Mesenchymal stem cell (in vitro differentiated cells and primary cell): ENCODE measurements around the gene CLIP2.
"Not testable (repeated sequence)": the region's sequence is repeated elsewhere in the genome, so short reads cannot be mapped to it uniquely, and the experiment has no call there.

ENCODE experiments used
- DNase-seq: peaks from one replicate; pipeline ENCODE4 v3.0.0-alpha.2; 2013
- H2AFZ ChIP-seq: one replicate; pipeline ENCODE4 v1.6.1; 2013; ENCODE audit warnings: low read depth, mild to moderate bottlenecking, control low read depth, inconsistent platforms, low read length, moderate library complexity
- H2AK5ac ChIP-seq: 2 replicates; pipeline ENCODE4 v1.6.1; 2013; ENCODE audit warnings: low read length, moderate library complexity, mild to moderate bottlenecking, inconsistent platforms; ENCODE audit not compliant: severe bottlenecking
- H2BK120ac ChIP-seq: one replicate; pipeline ENCODE4 v1.6.1; 2013; ENCODE audit warnings: low read depth, mild to moderate bottlenecking, inconsistent platforms, low read length, moderate library complexity
- H2BK12ac ChIP-seq, 2 experiments: one replicate each; pipeline ENCODE4 v1.6.1; 2013; ENCODE audit warnings: inconsistent platforms in 2 of 2, low read length in 2 of 2, mild to moderate bottlenecking in 2 of 2, moderate library complexity in 2 of 2, control low read depth in 1 of 2
- H2BK15ac ChIP-seq: one replicate; pipeline ENCODE4 v1.6.1; 2013; ENCODE audit warnings: mild to moderate bottlenecking, low read depth, inconsistent platforms; ENCODE audit not compliant: poor library complexity, severe bottlenecking
- H2BK5ac ChIP-seq: 2 replicates; pipeline ENCODE4 v1.6.1; 2013; ENCODE audit warnings: low read depth, mild to moderate bottlenecking, low read length, control low read depth, inconsistent platforms; ENCODE audit not compliant: poor library complexity, severe bottlenecking
- H3K14ac ChIP-seq, 2 experiments: one replicate each; pipeline ENCODE4 v1.6.1; 2013; ENCODE audit warnings: inconsistent platforms in 2 of 2, low read length in 2 of 2, control low read depth in 1 of 2, mild to moderate bottlenecking in 1 of 2, moderate library complexity in 1 of 2
- H3K18ac ChIP-seq, 2 experiments: one replicate each; pipeline ENCODE4 v1.6.1; 2013; ENCODE audit warnings: inconsistent platforms in 2 of 2, low read length in 2 of 2, control low read depth in 1 of 2, low read depth in 1 of 2, mild to moderate bottlenecking in 1 of 2
- H3K23ac ChIP-seq, 2 experiments: one replicate each; pipeline ENCODE4 v1.6.1; 2013; ENCODE audit warnings: inconsistent platforms in 2 of 2, low read length in 2 of 2, mild to moderate bottlenecking in 2 of 2, moderate library complexity in 2 of 2, control low read depth in 1 of 2
- H3K27ac ChIP-seq: 2 replicates; pipeline ENCODE4 v1.5.1; 2013; ENCODE audit warnings: mild to moderate bottlenecking, moderate library complexity, low read length, control low read depth, inconsistent platforms; ENCODE audit not compliant: poor library complexity, severe bottlenecking
- H3K27me3 ChIP-seq, 2 experiments: 2 replicates each; pipeline versions ENCODE4 v1.6.1 to v1.7.0; 2013; ENCODE audit warnings: low read length in 2 of 2, mild to moderate bottlenecking in 2 of 2, moderate library complexity in 2 of 2, control low read depth in 1 of 2, inconsistent platforms in 1 of 2; ENCODE audit not compliant: control insufficient read depth in 1 of 2, insufficient read depth in 1 of 2
- H3K36me3 ChIP-seq, 2 experiments: 2 replicates each; pipeline versions ENCODE4 v1.6.1 to v1.7.0; 2013; ENCODE audit warnings: low read length in 2 of 2, control low read depth in 1 of 2, inconsistent platforms in 1 of 2, low read depth in 1 of 2, mild to moderate bottlenecking in 1 of 2; ENCODE audit not compliant: insufficient read depth in 2 of 2, control insufficient read depth in 1 of 2
- H3K4ac ChIP-seq, 2 experiments: one replicate each; pipeline ENCODE4 v1.6.1; 2013; ENCODE audit warnings: inconsistent platforms in 2 of 2, low read length in 2 of 2, mild to moderate bottlenecking in 2 of 2, moderate library complexity in 2 of 2, control low read depth in 1 of 2, low read depth in 1 of 2
- H3K4me1 ChIP-seq: 2 replicates; pipeline ENCODE4 v1.6.1; 2013; ENCODE audit warnings: low read depth, low read length, control low read depth; ENCODE audit not compliant: control insufficient read depth, insufficient read depth
- H3K4me2 ChIP-seq: 2 replicates; pipeline ENCODE4 v1.6.1; 2013; ENCODE audit warnings: low read length, mild to moderate bottlenecking, inconsistent platforms; ENCODE audit not compliant: poor library complexity, severe bottlenecking
- H3K4me3 ChIP-seq, 2 experiments: 2 replicates each; pipeline versions ENCODE4 v1.5.1 to v1.7.0; 2013; ENCODE audit warnings: low read length in 2 of 2, mild to moderate bottlenecking in 2 of 2, control low read depth in 1 of 2, low read depth in 1 of 2; ENCODE audit not compliant: insufficient read depth in 1 of 2
- H3K79me1 ChIP-seq: replicated peaks from 2 replicates; pipeline ENCODE4 v1.6.1; 2013; ENCODE audit warnings: mild to moderate bottlenecking, control low read depth, low read length, inconsistent platforms; ENCODE audit not compliant: poor library complexity, severe bottlenecking
- H3K9ac ChIP-seq: 2 replicates; pipeline ENCODE4 v1.7.0; 2013; ENCODE audit warnings: mild to moderate bottlenecking, low read length, moderate library complexity
- H3K9me3 ChIP-seq: 2 replicates; pipeline ENCODE4 v1.7.0; 2013; ENCODE audit warnings: mild to moderate bottlenecking, low read length; ENCODE audit not compliant: control insufficient read depth
- H4K8ac ChIP-seq: one replicate; pipeline ENCODE4 v1.6.1; 2013; ENCODE audit warnings: inconsistent platforms, mild to moderate bottlenecking, low read length, moderate library complexity
- H4K91ac ChIP-seq: one replicate; pipeline ENCODE4 v1.6.1; 2013; ENCODE audit warnings: mild to moderate bottlenecking, low read length, inconsistent platforms
- WGBS: methylation state at CpG from one replicate; pipeline ENCODE4 v1.1.7; 2013; ENCODE audit warnings: mixed read lengths; 5-methylcytosine and 5-hydroxymethylcytosine counted together

Gene CLIP2

GRCh38 chr7:74349621-74350020 lies 60.4 kb downstream of the CLIP2 start:
- no peak overlapping the region for H2AFZ ChIP-seq
- no peak overlapping the region for H3K18ac ChIP-seq
- H4K8ac ChIP-seq: no peak overlapping the region
- no peaks in the 10 kb centered on the region for H3K27me3 ChIP-seq
- H2AK5ac ChIP-seq: no peak overlapping the region
- peaks cover 22% of the 10 kb centered on the region for H3K79me1 ChIP-seq
- no peak overlapping the region for H2BK120ac ChIP-seq
- no peak overlapping the region for H3K23ac ChIP-seq
- peaks cover 14 to 19% of the 10 kb centered on the region in 2 experiments for H3K36me3 ChIP-seq
- peaks cover 3% of the 10 kb centered on the region for H3K4me1 ChIP-seq
- no peak overlapping the region for H3K4me2 ChIP-seq
- no peak overlapping the region for H3K4ac ChIP-seq
- H3K14ac ChIP-seq: no peak overlapping the region
- no peak overlapping the region for H2BK15ac ChIP-seq
- no peak overlapping the region for H3K9ac ChIP-seq
- H2BK5ac ChIP-seq: no peak overlapping the region
- no peaks in the 10 kb centered on the region for H3K9me3 ChIP-seq
- no peak overlapping the region for H2BK12ac ChIP-seq
- H4K91ac ChIP-seq: no peak overlapping the region
- no peak overlapping the region for H3K4me3 ChIP-seq
- DNase-seq: no peak
- 97% methylated on average over 10 of the region's 10 CpGs for WGBS
- H3K27ac ChIP-seq: no peak overlapping the region

GRCh38 chr7:74350751-74351150 lies 61.5 kb downstream of the CLIP2 start:
- peaks cover 19 to 23% of the 10 kb centered on the region in 2 experiments for H3K36me3 ChIP-seq
- H3K27me3 ChIP-seq: no peaks in the 10 kb centered on the region
- no peak overlapping the region for H2AK5ac ChIP-seq
- no peak overlapping the region for H3K14ac ChIP-seq
- H4K91ac ChIP-seq: no peak overlapping the region
- H4K8ac ChIP-seq: no peak overlapping the region
- no peak overlapping the region for H2BK5ac ChIP-seq
- H3K9ac ChIP-seq: no peak overlapping the region
- H2BK15ac ChIP-seq: no peak overlapping the region
- DNase-seq: no peak
- H3K9me3 ChIP-seq: no peaks in the 10 kb centered on the region
- H3K23ac ChIP-seq: no peak overlapping the region
- H3K4me2 ChIP-seq: no peak overlapping the region
- WGBS: 98% methylated on average over 1 of the region's 1 CpG
- H2BK120ac ChIP-seq: no peak overlapping the region
- no peak overlapping the region for H3K4me3 ChIP-seq
- H3K27ac ChIP-seq: no peak overlapping the region
- H2BK12ac ChIP-seq: no peak overlapping the region
- no peak overlapping the region for H3K18ac ChIP-seq
- peaks cover 7% of the 10 kb centered on the region for H3K4me1 ChIP-seq
- no peak overlapping the region for H2AFZ ChIP-seq
- no peak overlapping the region for H3K4ac ChIP-seq
- peaks cover 25% of the 10 kb centered on the region for H3K79me1 ChIP-seq

GRCh38 chr7:74351836-74352235 lies 62.6 kb downstream of the CLIP2 start:
- no peak overlapping the region for H3K23ac ChIP-seq
- peaks cover 7% of the 10 kb centered on the region for H3K4me1 ChIP-seq
- H3K4me2 ChIP-seq: no peak overlapping the region
- H4K91ac ChIP-seq: no peak overlapping the region
- H2BK12ac ChIP-seq: no peak overlapping the region
- 96% methylated on average over 3 of the region's 3 CpGs for WGBS
- no peak overlapping the region for H3K27ac ChIP-seq
- H3K14ac ChIP-seq: no peak overlapping the region
- peaks cover 9% of the 10 kb centered on the region for H3K9me3 ChIP-seq
- no peak overlapping the region for H3K18ac ChIP-seq
- no peak overlapping the region for H2BK15ac ChIP-seq
- no peak overlapping the region for H3K4me3 ChIP-seq
- H2AK5ac ChIP-seq: no peak overlapping the region
- H3K4ac ChIP-seq: no peak overlapping the region
- no peak overlapping the region for H2BK120ac ChIP-seq
- H2BK5ac ChIP-seq: no peak overlapping the region
- DNase-seq: no peak
- no peak overlapping the region for H4K8ac ChIP-seq
- H2AFZ ChIP-seq: no peak overlapping the region
- H3K36me3 ChIP-seq: peaks cover 25 to 30% of the 10 kb centered on the region in 2 experiments
- no peak overlapping the region for H3K9ac ChIP-seq
- peaks cover 21% of the 10 kb centered on the region for H3K79me1 ChIP-seq
- no peaks in the 10 kb centered on the region for H3K27me3 ChIP-seq

- H3K4me1 ChIP-seq, H3K4me2 ChIP-seq, H2BK12ac ChIP-seq, DNase-seq, H3K4me3 ChIP-seq, H4K8ac ChIP-seq, H2BK120ac ChIP-seq, H2AFZ ChIP-seq, H3K18ac ChIP-seq, H3K27me3 ChIP-seq, H2BK5ac ChIP-seq, H3K23ac ChIP-seq, H3K9ac ChIP-seq, H3K14ac ChIP-seq, H2BK15ac ChIP-seq, H3K4ac ChIP-seq, H4K91ac ChIP-seq, H2AK5ac ChIP-seq, H3K27ac ChIP-seq: not testable (repeated sequence)
- Histone ChIP-seq H3K9me3 (peaks cover 12% of the 10 kb centered on the region), H3K79me1 (peaks cover 20% of the 10 kb centered on the region), H3K36me3 (peaks cover 32 to 33% of the 10 kb centered on the region in 2 experiments)
- WGBS: 88% methylated on average over 1 of the region's 4 CpGs
Measured at GRCh38 chr7:74352551-74353138, 63.4 kb downstream of the CLIP2 start.
